A673 (cell line): ENCODE results near the gene STYK1.

Experiments used
- EZH2 ChIP-seq: fragments of 200-600 bp; sonication (generic); IDR thresholded peaks from 2 replicates; pipeline ENCODE4 v1.6.1; 2017; ENCODE audit warnings: borderline replicate concordance, low read depth, mild to moderate bottlenecking, mixed read lengths, antibody characterized with exemption, low read length; ENCODE audit not compliant: poor library complexity, severe bottlenecking
- TF ChIP-seq, protein P1 (sequence below): fragments of 300-800, 200-600 bp; sonication (generic); conservative IDR thresholded peaks from 2 replicates; pipeline ENCODE4 v1.5.1; 2017; ENCODE audit warnings: low read depth, mild to moderate bottlenecking, antibody characterized with exemption, low read length, moderate library complexity, mixed read lengths

- TF ChIP-seq, protein P1, sequence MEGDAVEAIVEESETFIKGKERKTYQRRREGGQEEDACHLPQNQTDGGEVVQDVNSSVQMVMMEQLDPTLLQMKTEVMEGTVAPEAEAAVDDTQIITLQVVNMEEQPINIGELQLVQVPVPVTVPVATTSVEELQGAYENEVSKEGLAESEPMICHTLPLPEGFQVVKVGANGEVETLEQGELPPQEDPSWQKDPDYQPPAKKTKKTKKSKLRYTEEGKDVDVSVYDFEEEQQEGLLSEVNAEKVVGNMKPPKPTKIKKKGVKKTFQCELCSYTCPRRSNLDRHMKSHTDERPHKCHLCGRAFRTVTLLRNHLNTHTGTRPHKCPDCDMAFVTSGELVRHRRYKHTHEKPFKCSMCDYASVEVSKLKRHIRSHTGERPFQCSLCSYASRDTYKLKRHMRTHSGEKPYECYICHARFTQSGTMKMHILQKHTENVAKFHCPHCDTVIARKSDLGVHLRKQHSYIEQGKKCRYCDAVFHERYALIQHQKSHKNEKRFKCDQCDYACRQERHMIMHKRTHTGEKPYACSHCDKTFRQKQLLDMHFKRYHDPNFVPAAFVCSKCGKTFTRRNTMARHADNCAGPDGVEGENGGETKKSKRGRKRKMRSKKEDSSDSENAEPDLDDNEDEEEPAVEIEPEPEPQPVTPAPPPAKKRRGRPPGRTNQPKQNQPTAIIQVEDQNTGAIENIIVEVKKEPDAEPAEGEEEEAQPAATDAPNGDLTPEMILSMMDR, result no peak
- TF ChIP-seq EZH2, result no peak
These were observed 63.7 kb downstream of the STYK1 start for GRCh38 chr12:10610188-10610587.
